ENCODE measurements around the gene IFIT1.
"Not testable (repeated sequence)": the region's sequence is repeated elsewhere in the genome, so short reads cannot be mapped to it uniquely, and the experiment has no call there.

IFIT1 gene

DNA sequence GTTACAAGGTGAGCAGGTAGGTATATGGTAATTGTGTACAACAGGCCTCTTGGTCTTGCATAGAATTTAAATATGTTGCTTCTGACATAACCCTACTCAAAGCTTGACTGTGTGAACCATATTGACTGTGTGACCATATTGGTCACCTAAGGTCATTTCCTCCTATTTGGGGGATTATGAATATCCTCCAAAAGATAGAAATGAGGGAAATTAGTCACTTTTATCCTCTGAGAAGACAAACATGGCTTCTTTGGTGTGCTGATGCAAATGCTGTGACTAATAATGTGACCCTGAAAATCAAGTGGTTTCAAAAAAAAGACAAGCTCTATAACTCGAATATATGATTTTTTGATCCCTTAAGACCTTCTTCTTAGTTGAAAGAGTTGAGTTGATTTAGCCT is 49.9 kb downstream of the IFIT1 start:
- no peak for DNase-seq (ENCODE audit: low read depth)
- TF ChIP-seq, protein P1, sequence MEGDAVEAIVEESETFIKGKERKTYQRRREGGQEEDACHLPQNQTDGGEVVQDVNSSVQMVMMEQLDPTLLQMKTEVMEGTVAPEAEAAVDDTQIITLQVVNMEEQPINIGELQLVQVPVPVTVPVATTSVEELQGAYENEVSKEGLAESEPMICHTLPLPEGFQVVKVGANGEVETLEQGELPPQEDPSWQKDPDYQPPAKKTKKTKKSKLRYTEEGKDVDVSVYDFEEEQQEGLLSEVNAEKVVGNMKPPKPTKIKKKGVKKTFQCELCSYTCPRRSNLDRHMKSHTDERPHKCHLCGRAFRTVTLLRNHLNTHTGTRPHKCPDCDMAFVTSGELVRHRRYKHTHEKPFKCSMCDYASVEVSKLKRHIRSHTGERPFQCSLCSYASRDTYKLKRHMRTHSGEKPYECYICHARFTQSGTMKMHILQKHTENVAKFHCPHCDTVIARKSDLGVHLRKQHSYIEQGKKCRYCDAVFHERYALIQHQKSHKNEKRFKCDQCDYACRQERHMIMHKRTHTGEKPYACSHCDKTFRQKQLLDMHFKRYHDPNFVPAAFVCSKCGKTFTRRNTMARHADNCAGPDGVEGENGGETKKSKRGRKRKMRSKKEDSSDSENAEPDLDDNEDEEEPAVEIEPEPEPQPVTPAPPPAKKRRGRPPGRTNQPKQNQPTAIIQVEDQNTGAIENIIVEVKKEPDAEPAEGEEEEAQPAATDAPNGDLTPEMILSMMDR (IDR thresholded peaks at IDR 0.05; ENCODE audit: low read depth, low read length, missing control alignments): no peak
- no peak overlapping the region for H3K4me3 ChIP-seq (ENCODE audit: low read depth, low read length)

DNA sequence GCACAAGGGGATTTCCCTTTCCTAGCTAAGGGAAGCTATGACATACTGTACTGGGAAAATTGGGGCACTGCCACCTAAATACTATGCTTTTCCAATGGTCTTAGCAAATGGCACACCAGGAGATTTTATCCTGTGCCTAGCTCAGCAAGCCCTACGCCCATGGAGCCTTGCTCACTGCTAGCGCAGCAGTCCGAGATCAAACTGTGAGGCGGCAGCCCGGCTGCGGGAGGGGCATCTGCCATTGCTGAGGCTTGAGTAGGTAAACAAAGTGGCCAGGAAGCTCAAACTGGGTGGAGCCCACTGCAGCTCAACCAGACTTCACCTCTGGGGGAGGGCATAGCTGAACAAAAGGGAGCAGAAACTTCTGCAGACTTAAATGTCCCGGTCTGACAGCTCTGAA is 52.4 kb downstream of the IFIT1 start:
- H3K4me3 ChIP-seq (ENCODE audit: low read depth, low read length); DNase-seq (ENCODE audit: low read depth): not testable (repeated sequence)

DNA sequence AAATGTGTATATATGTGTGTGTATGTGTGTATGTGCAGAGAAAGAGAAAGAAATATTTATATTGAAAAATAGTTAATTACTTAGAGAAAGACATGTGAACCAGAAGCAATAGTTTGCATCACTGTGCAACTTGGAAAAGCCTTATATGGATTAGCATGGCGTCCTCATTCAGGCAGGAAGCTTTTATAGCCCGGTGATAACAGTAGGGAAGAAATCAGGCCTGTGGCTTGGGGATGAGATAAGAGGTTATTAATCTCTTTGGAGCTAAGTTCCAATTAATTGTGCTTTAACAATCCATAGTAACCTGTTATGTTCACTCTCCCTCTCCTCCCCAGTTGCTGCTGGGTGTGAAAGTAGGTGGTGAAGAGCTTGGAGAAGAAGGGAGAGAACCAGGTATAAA is 58.5 kb downstream of the IFIT1 start:
- TF ChIP-seq, protein P1 (IDR thresholded peaks at IDR 0.05; ENCODE audit: low read depth, low read length, missing control alignments): no peak
- no peak overlapping the region for H3K4me3 ChIP-seq (ENCODE audit: low read depth, low read length)
- DNase-seq (ENCODE audit: low read depth): no peak

DNA sequence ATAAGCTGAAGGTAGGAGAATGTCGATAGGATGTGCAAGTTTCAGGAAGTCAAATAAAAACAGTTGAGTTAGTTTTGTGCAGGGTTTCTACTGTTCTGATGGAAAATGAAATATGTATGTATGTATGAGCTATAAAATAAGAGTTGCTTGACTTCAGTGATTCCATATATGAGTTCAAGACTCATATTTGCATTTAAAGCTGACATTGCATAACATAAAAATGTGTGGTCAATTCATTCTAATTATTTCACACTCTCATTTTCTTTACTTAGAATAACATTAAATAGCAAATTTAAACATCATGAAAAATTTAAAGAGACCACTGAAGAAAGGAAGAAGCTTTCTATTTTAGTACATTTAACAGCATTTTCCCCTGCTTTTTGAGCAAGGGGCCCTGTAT is 59.8 kb downstream of the IFIT1 start:
- no peak for DNase-seq (ENCODE audit: low read depth)
- TF ChIP-seq, protein P1 (IDR thresholded peaks at IDR 0.05; ENCODE audit: low read depth, low read length, missing control alignments): no peak
- no peak overlapping the region for H3K4me3 ChIP-seq (ENCODE audit: low read depth, low read length)

DNA sequence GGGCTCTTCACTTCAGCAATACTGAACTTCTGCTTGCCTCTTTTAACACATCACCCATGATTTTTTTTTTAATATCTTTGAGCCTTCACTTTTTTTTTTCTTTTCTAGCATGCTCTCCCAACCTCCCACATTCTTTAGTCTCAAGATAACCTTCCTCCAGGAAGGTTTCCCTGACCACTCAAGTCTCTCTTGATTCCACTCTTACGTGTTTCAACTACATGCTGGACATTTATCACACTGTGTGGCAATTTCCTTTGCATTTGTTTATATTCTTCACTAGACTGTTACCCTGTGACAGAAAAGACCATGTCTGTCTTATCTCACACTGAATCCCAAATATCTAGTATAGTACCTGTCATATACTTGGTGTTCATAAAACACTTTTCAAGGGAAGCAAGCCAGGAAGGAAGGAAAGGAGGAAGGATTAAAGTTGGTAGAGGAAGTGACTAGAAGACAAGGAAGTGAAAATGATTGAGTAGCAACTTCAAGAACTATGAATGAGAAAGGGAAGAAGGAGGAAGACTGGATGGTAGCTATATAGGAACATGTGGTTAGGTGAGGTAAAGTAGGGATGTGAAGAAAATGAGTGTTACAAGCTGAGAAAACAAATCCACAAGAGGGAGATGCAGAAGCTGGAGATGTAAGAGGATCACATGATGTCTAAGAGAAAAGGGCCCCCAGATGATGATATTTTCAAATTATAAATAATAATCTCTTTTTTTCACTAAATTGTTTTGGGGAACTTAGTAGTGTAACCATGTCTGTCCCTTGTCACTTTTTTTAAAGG is 62.3 kb downstream of the IFIT1 start:
- DNase-seq (ENCODE audit: low read depth): no peak
- TF ChIP-seq, protein P1 (IDR thresholded peaks at IDR 0.05; ENCODE audit: low read depth, low read length, missing control alignments): no peak
- no peak overlapping the region for H3K4me3 ChIP-seq (ENCODE audit: low read depth, low read length)
